IPS-18c (cell line): ENCODE measurements around the gene DBP.

ENCODE experiments used
- H3K4me3 ChIP-seq: 2 replicates; pipeline ENCODE4 v1.7.0; 2013; ENCODE audit warnings: low read depth, mild to moderate bottlenecking, low read length, moderate library complexity; ENCODE audit not compliant: insufficient read depth
- H3K9me3 ChIP-seq: one replicate; pipeline ENCODE4 v1.6.1; 2013; ENCODE audit warnings: mild to moderate bottlenecking, low read length, moderate library complexity; ENCODE audit not compliant: control insufficient read depth, insufficient read depth

The DBP gene

GRCh38 chr19:48648134-48648533, 11.0 kb upstream of the DBP start:
- no peak overlapping the region for H3K4me3 ChIP-seq
- H3K9me3 ChIP-seq, result no peaks in the 10 kb centered on the region

- Histone ChIP-seq H3K4me3 (peak overlapping the region; percentile 84; the same call in 1 of the 2 replicates), H3K9me3 (no peaks in the 10 kb centered on the region)
Observed at GRCh38 chr19:48646722-48647216, 9.6 kb upstream of the DBP start.

- no peaks in the 10 kb centered on the region for H3K9me3 ChIP-seq
- H3K4me3 ChIP-seq, result peak within 1 kb of the TSS; percentile 84
Observed at GRCh38 chr19:48646001-48646721, 9.0 kb upstream of the DBP start, which contains the start of gene CA11. CA11 (minus strand) TSS chr19:48646187; CDS start chr19:48645632, 555 bp downstream.

GRCh38 chr19:48645620-48646000, 8.4 kb upstream of the DBP start:
- no peaks in the 10 kb centered on the region for H3K9me3 ChIP-seq
- H3K4me3 ChIP-seq, result peak overlapping the region; percentile 84

GRCh38 chr19:48644839-48645619, 7.8 kb upstream of the DBP start:
- Histone ChIP-seq H3K9me3 (no peaks in the 10 kb centered on the region), H3K4me3 (peak overlapping the region; percentile 84)

- Histone ChIP-seq H3K9me3 (no peaks in the 10 kb centered on the region), H3K4me3 (peak overlapping the region; percentile 84)
Observed at GRCh38 chr19:48644355-48644754, 7.2 kb upstream of the DBP start.

GRCh38 chr19:48642862-48643261, 5.7 kb upstream of the DBP start:
- Histone ChIP-seq H3K4me3 (no peak overlapping the region), H3K9me3 (no peaks in the 10 kb centered on the region)

GRCh38 chr19:48641850-48642249, 4.7 kb upstream of the DBP start:
- Histone ChIP-seq H3K4me3 (no peak overlapping the region), H3K9me3 (no peaks in the 10 kb centered on the region)

- no peak overlapping the region for H3K4me3 ChIP-seq
Observed at GRCh38 chr19:48639483-48640375, 2.5 kb upstream of the DBP start.

GRCh38 chr19:48638831-48639381, 1.7 kb upstream of the DBP start:
- Histone ChIP-seq H3K9me3 (no peaks in the 10 kb centered on the region), H3K4me3 (peak overlapping the region; percentile 48; the same call in 1 of the 2 replicates)

More at GRCh38 chr19:48639483-48640375, 2.5 kb upstream of the DBP start:
- no peaks in the 10 kb centered on the region for H3K9me3 ChIP-seq

GRCh38 chr19:48637948-48638830, 1.0 kb upstream of the DBP start:
- peak overlapping the region; percentile 55 for H3K4me3 ChIP-seq

GRCh38 chr19:48637449-48637947, 319 bp upstream of the DBP start:
- H3K4me3 ChIP-seq, result peak overlapping the region; percentile 85
- no peaks in the 10 kb centered on the region for H3K9me3 ChIP-seq

More at GRCh38 chr19:48637948-48638830, 1.0 kb upstream of the DBP start:
- H3K9me3 ChIP-seq, result no peaks in the 10 kb centered on the region

- peak overlapping the region; percentile 85 for H3K4me3 ChIP-seq
- H3K9me3 ChIP-seq, result no peaks in the 10 kb centered on the region
Observed at GRCh38 chr19:48635966-48636858, 967 bp downstream of the DBP start.

GRCh38 chr19:48635263-48635965, 1.8 kb downstream of the DBP start:
- peak overlapping the region; percentile 85 for H3K4me3 ChIP-seq

More at GRCh38 chr19:48635263-48635965, 1.8 kb downstream of the DBP start:
- no peaks in the 10 kb centered on the region for H3K9me3 ChIP-seq
